Breast epithelium (tissue), 4 donors: ENCODE measurements around the gene USP3. TPM values are rescaled to one million over a fixed set of nuclear protein-coding genes. Genes with fewer than 3 reads are reported as not detected.
"Not testable (repeated sequence)": the region's sequence is repeated elsewhere in the genome, so short reads cannot be mapped to it uniquely, and the experiment has no call there.

Source experiments
- DNase-seq, 2 donors: peaks; one replicate each; pipeline ENCODE4 v3.0.0-alpha.2; 2019; ENCODE audit warnings: low spot score in 2 of 2
- H3K27ac ChIP-seq, 2 donors: fragments of 200-600 bp; sonication (generic) in 1 of 2; one replicate each; pipeline ENCODE4 v1.5.1; 2016 to 2019; ENCODE audit warnings: mild to moderate bottlenecking in 1 of 2
- H3K27me3 ChIP-seq, 2 donors: fragments of 200-600 bp; sonication (generic) in 1 of 2; one replicate each; pipeline versions ENCODE4 v1.5.1 to v1.6.0; 2017 to 2019; ENCODE audit warnings: control low read depth in 1 of 2, mild to moderate bottlenecking in 1 of 2
- H3K36me3 ChIP-seq: fragments of 200-600 bp; one replicate; pipeline ENCODE4 v1.5.1; 2019
- H3K4me1 ChIP-seq, 2 donors: fragments of 200-600 bp; sonication (generic); one replicate each; pipeline ENCODE4 v1.5.1; 2016 to 2019; ENCODE audit warnings: control low read depth in 1 of 2
- H3K4me3 ChIP-seq, 3 donors: fragments of 200-600 bp; sonication (generic); 1 replicate in 2 of 3; 2 replicates in 1 of 3; pipeline ENCODE4 v1.5.1; 2016 to 2019; ENCODE audit warnings: mild to moderate bottlenecking in 3 of 3, moderate library complexity in 2 of 3
- H3K9me3 ChIP-seq, 2 donors: fragments of 200-600 bp; sonication (generic) in 1 of 2; one replicate each; pipeline ENCODE4 v1.5.1; 2016 to 2019; ENCODE audit warnings: control low read depth in 1 of 2
- POLR2A ChIP-seq: fragments of 450-650 bp; IDR thresholded peaks from one replicate; pipeline ENCODE4 v1.6.1; 2016; ENCODE audit warnings: antibody characterized with exemption, mild to moderate bottlenecking, moderate library complexity
- POLR2AphosphoS5 ChIP-seq, 3 donors: sonication (generic); formaldehyde crosslinking; IDR thresholded peaks; one replicate each; pipeline ENCODE4 v1.6.1; 2017; ENCODE audit warnings: antibody characterized with exemption in 3 of 3
- intact Hi-C: fragments of 100-400 bp; cut with DNase I; formaldehyde crosslinking; loops from one replicate; pipeline ENCODE4 v1.15.1; 2023; ENCODE audit warnings: low total_unique reads
- total RNA-seq, 3 donors: library from RNA; depleted of rRNA; stranded (reverse); fragments of >200 nt; gene quantifications; one replicate each; pipeline ENCODE4 v1.1.0, GENCODE V29; 2016
- TF ChIP-seq, protein P1 (sequence below), 3 donors: fragments of 450-650 bp; IDR thresholded peaks; one replicate each; pipeline ENCODE4 v1.5.1; 2016 to 2017; ENCODE audit warnings: antibody characterized with exemption in 3 of 3, mild to moderate bottlenecking in 3 of 3, moderate library complexity in 3 of 3

The USP3 gene
- total RNA-seq, 3 donors from 2014 or later: 70.4 to 88.7 (median 76.7) TPM

DNA sequence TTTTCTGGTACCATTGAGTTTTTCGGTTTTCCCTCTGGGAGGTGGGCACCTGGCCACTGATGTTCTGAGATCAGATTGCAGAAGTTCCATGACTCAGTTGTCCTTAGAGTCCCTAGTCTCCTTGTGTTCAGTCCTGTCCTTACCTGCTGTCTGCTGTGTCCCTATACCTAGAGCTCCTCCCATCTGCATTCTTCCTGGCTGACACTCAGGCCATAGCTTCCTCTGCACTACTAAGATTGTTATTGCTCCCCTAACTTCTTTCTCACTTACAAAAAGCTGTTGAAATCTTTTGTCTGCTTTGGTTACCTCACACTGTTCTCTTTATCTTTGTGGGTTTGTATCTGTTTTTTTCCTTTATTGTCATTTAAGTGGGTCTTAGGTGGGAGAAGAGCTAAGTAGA, 13.2 kb downstream of the USP3 start:
- H3K27me3 ChIP-seq: no peaks in the 10 kb centered on the region
- H3K4me1 ChIP-seq: peaks cover 0 to 10% of the 10 kb centered on the region in 2 donors
- H3K27ac ChIP-seq: no peak overlapping the region
- intact Hi-C loops: no loop called here
- H3K4me3 ChIP-seq: no peak overlapping the region
- DNase-seq: no peak
- no peaks in the 10 kb centered on the region for H3K36me3 ChIP-seq
- no peaks in the 10 kb centered on the region for H3K9me3 ChIP-seq
- TF ChIP-seq POLR2A (no peak), POLR2AphosphoS5 (IDR thresholded peaks at IDR 0.05) (no peak)
- TF ChIP-seq, protein P1, sequence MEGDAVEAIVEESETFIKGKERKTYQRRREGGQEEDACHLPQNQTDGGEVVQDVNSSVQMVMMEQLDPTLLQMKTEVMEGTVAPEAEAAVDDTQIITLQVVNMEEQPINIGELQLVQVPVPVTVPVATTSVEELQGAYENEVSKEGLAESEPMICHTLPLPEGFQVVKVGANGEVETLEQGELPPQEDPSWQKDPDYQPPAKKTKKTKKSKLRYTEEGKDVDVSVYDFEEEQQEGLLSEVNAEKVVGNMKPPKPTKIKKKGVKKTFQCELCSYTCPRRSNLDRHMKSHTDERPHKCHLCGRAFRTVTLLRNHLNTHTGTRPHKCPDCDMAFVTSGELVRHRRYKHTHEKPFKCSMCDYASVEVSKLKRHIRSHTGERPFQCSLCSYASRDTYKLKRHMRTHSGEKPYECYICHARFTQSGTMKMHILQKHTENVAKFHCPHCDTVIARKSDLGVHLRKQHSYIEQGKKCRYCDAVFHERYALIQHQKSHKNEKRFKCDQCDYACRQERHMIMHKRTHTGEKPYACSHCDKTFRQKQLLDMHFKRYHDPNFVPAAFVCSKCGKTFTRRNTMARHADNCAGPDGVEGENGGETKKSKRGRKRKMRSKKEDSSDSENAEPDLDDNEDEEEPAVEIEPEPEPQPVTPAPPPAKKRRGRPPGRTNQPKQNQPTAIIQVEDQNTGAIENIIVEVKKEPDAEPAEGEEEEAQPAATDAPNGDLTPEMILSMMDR (IDR thresholded peaks at IDR 0.05): no peak

DNA sequence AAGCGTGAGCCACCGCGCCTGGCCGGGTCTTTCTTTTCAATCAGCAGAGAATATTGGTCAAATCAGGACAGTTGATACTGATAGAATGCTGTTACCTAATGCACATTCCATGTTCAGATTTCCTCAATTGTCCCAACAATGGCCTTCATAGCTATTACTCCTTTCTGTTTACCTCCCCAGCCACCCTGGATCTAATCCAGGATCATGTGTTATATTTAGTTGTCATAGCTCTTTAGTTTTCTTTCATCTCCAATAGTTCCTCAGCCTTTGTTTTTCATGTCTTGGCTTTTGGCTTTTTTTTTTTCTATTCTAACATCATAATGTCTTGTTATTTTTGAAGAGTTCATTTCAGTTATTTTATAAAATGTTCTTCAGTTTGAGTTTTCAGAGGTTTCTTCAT, 14.6 kb downstream of the USP3 start:
- no peaks in the 10 kb centered on the region for H3K9me3 ChIP-seq
- intact Hi-C loops: no loop called here
- no peak overlapping the region for H3K4me3 ChIP-seq
- TF ChIP-seq POLR2A: no peak
- no peak for TF ChIP-seq POLR2AphosphoS5 (IDR thresholded peaks at IDR 0.05)
- TF ChIP-seq, protein P1 (IDR thresholded peaks at IDR 0.05): no peak
- H3K4me1 ChIP-seq: peaks cover 0 to 10% of the 10 kb centered on the region in 2 donors
- H3K27me3 ChIP-seq: no peaks in the 10 kb centered on the region
- no peak for DNase-seq
- no peak overlapping the region for H3K27ac ChIP-seq
- H3K36me3 ChIP-seq: no peaks in the 10 kb centered on the region

DNA sequence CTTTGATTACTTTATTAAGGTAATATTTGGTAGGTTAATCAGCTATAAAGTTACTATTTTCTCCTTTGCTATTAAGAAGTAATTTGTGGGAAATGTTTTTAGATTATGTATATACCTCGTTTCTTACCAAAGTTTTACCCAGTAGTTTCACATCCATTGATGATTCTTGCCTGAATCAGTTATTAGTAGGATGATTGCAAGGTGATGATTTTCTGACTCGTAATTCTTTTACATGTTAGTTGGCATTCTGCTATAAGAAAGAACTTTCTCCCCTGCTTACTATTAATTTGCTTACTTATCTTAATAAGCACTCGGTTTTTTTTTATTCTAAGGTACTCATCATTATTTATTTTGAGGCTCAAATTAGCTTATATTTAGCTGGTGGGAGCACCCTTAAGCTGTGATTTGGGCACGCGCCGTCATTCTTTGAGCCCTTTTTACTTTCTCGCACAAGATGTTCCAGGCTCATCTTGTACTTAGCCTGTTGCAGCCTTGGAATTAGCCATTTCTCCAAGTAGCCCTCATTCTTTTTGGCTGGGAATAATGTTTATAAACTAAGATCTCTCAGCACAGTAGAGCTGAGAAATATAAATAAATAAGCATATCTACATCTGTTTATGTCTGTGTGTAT, 15.3 kb downstream of the USP3 start:
- Histone ChIP-seq H3K27ac (no peak overlapping the region), H3K9me3 (no peaks in the 10 kb centered on the region), H3K4me3 (no peak overlapping the region), H3K4me1 (peaks cover 0 to 10% of the 10 kb centered on the region in 2 donors), H3K36me3 (no peaks in the 10 kb centered on the region), H3K27me3 (no peaks in the 10 kb centered on the region)
- TF ChIP-seq, protein P1 (IDR thresholded peaks at IDR 0.05): no peak
- no peak for TF ChIP-seq POLR2AphosphoS5 (IDR thresholded peaks at IDR 0.05)
- TF ChIP-seq POLR2A: no peak
- intact Hi-C loops: no loop called here
- DNase-seq: no peak

DNA sequence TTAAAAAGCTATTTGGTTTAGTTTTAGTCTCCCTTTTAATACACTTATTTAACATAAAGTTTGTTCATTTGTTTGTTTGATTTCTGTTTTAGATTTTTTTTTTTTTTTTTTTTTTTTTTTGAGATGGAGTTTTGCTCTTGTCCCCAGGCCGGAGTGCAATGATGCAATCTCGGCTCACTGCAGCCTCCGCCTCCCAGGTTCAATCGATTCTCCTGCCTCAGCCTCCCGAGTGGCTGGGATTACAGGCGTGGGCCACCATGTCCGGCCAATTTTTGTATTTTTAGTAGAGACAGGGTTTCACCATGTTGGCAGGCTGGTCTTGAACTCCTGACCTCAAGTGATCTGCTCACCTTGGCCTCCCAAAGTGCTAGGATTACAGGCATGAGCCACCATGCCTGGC, 16.1 kb downstream of the USP3 start:
- H3K27ac ChIP-seq, H3K4me1 ChIP-seq, DNase-seq, intact Hi-C loops, H3K9me3 ChIP-seq, H3K36me3 ChIP-seq, H3K27me3 ChIP-seq, H3K4me3 ChIP-seq: not testable (repeated sequence)

DNA sequence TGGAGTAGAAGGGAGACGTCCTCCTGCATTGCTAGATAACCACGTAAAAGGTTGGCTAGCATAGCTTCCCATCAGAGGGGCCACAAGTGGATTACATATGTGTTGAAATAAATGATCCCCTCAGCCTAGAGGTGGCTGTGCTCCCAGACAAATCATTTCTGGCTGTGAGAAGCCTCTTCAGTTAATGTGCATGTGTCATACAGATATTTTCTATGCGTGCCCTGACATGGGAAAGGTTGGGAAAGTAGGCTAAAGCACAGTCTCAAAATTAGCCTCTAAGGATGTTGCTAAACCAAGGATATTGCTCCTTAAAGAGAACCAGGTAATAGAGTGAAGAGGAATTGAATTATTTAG, 17.8 kb downstream of the USP3 start:
- H3K9me3 ChIP-seq: no peaks in the 10 kb centered on the region
- H3K4me1 ChIP-seq: peaks cover 0 to 5% of the 10 kb centered on the region in 2 donors

DNA sequence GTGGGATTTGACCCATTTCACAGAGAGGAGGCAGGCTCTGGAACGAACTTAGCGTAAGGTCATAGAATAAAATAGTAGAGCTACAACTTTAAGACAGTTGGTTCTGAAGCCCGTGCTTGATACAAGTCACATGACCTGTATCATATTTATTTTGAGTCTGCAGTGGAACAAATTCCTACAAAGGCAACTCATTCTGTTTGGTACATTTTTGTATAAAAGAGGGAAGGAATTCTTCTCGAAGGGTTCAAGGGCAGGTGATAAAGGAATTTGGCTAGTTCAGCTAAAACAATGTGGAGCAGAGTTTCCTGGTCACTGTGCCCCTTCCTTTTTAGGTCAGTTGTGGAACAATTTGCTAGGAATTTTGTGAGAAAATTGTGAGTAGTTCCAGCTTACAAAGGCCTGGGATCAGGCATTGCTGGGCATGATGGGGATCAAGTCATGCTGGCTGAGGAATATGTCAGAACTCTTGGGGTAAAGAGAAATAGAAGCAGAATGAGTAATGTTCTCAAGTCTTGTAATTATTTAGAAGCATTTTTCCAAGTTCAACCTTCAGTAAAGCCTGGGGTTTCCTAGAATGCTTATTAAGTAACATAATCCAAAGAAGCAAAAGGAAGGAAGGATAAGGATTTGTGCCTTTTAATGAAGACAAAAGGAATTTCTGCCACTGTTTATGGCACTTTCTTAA, 19.1 kb downstream of the USP3 start:
- TF ChIP-seq POLR2A (no peak), POLR2AphosphoS5 (IDR thresholded peaks at IDR 0.05) (no peak)
- TF ChIP-seq, protein P1 (IDR thresholded peaks at IDR 0.05): no peak
- H3K36me3 ChIP-seq: no peaks in the 10 kb centered on the region
- no peak for DNase-seq
- no peaks in the 10 kb centered on the region for H3K9me3 ChIP-seq
- peaks cover 0 to 5% of the 10 kb centered on the region in 2 donors for H3K4me1 ChIP-seq
- H3K27me3 ChIP-seq: no peaks in the 10 kb centered on the region
- H3K4me3 ChIP-seq: no peak overlapping the region
- intact Hi-C loops: no loop called here
- no peak overlapping the region for H3K27ac ChIP-seq

More for the DNA sequence above, 17.8 kb downstream of the USP3 start:
- no peak for TF ChIP-seq POLR2A
- Histone ChIP-seq H3K27ac (peak overlapping the region in 1 of 2 donors; percentile 53), H3K36me3 (no peaks in the 10 kb centered on the region), H3K27me3 (no peaks in the 10 kb centered on the region), H3K4me3 (no peak overlapping the region)
- no peak for DNase-seq
- intact Hi-C loops: no loop called here
